Right atrium auricular region (tissue), 2 donors: Measurements from ENCODE around the gene USP20. TPM values are rescaled to one million over a fixed set of nuclear protein-coding genes. Genes with fewer than 3 reads are reported as not detected.

Experiments
- DNase-seq: peaks from one replicate; pipeline ENCODE4 v3.0.0-alpha.2; 2019; ENCODE audit warnings: low spot score
- H3K27ac ChIP-seq, 2 donors: fragments of 200-600 bp; sonication (generic); 1 replicate in 1 of 2; 2 replicates in 1 of 2; pipeline ENCODE4 v1.5.1; 2016 to 2019
- H3K27me3 ChIP-seq, 2 donors: fragments of 200-600 bp; sonication (generic); one replicate each; pipeline versions ENCODE4 v1.5.1 to v1.6.0; 2017 to 2019
- H3K36me3 ChIP-seq: fragments of 200-600 bp; sonication (generic); one replicate; pipeline ENCODE4 v1.5.1; 2016
- H3K4me1 ChIP-seq, 2 donors: fragments of 200-600 bp; sonication (generic); one replicate each; pipeline versions ENCODE4 v1.5.1 to v1.6.0; 2017 to 2019
- H3K4me3 ChIP-seq, 2 donors: fragments of 200-600 bp; sonication (generic); 1 replicate in 1 of 2; 2 replicates in 1 of 2; pipeline ENCODE4 v1.5.1; 2017 to 2019; ENCODE audit warnings: mild to moderate bottlenecking in 1 of 2, moderate library complexity in 1 of 2
- H3K9me3 ChIP-seq, 2 donors: fragments of 200-600 bp; sonication (generic); one replicate each; pipeline ENCODE4 v1.5.1; 2019
- CTCF ChIP-seq, 2 donors: fragments of 200-600 bp; sonication (generic); IDR thresholded peaks; one replicate each; pipeline ENCODE4 v1.5.1; 2019; ENCODE audit warnings: antibody characterized with exemption in 2 of 2
- total RNA-seq, 2 donors: library from RNA; depleted of rRNA; stranded (reverse); fragments of >200 nt; gene quantifications; one replicate each; pipeline ENCODE4 v1.1.0, GENCODE V29; 2016

Gene USP20
- total RNA-seq, 2 donors from 2014 or later = 12.9 to 14.5 TPM

- no peak for TF ChIP-seq CTCF (IDR thresholded peaks at IDR 0.05)
- DNase-seq = no peak
- Histone ChIP-seq H3K27me3 (no peaks in the 10 kb centered on the region), H3K4me3 (no peak overlapping the region), H3K36me3 (peaks cover 39% of the 10 kb centered on the region), H3K4me1 (no peaks in the 10 kb centered on the region), H3K9me3 (no peaks in the 10 kb centered on the region), H3K27ac (no peak overlapping the region)
These were observed 16.6 kb downstream of the USP20 start for GRCh38 chr9:129851821-129852220.

- no peak for TF ChIP-seq CTCF (IDR thresholded peaks at IDR 0.05)
- DNase-seq = no peak
- H3K36me3 ChIP-seq = peaks cover 42% of the 10 kb centered on the region
- no peaks in the 10 kb centered on the region for H3K9me3 ChIP-seq
- H3K4me1 ChIP-seq = no peaks in the 10 kb centered on the region
- H3K4me3 ChIP-seq = no peak overlapping the region
- no peak overlapping the region for H3K27ac ChIP-seq
- no peaks in the 10 kb centered on the region for H3K27me3 ChIP-seq
These were observed 17.3 kb downstream of the USP20 start for GRCh38 chr9:129852579-129852978.

GRCh38 chr9:129853614-129854013 lies 18.4 kb downstream of the USP20 start:
- Histone ChIP-seq H3K27ac (no peak overlapping the region), H3K4me1 (no peaks in the 10 kb centered on the region), H3K4me3 (no peak overlapping the region), H3K36me3 (peaks cover 52% of the 10 kb centered on the region), H3K9me3 (no peaks in the 10 kb centered on the region), H3K27me3 (no peaks in the 10 kb centered on the region)
- DNase-seq = no peak
- TF ChIP-seq CTCF (IDR thresholded peaks at IDR 0.05) = no peak

- no peak for TF ChIP-seq CTCF (IDR thresholded peaks at IDR 0.05)
- no peak for DNase-seq
- Histone ChIP-seq H3K9me3 (no peaks in the 10 kb centered on the region), H3K4me1 (no peaks in the 10 kb centered on the region), H3K4me3 (no peak overlapping the region), H3K27me3 (no peaks in the 10 kb centered on the region), H3K36me3 (peaks cover 56% of the 10 kb centered on the region), H3K27ac (no peak overlapping the region)
These were observed 19.4 kb downstream of the USP20 start for GRCh38 chr9:129854588-129855110.

DNA sequence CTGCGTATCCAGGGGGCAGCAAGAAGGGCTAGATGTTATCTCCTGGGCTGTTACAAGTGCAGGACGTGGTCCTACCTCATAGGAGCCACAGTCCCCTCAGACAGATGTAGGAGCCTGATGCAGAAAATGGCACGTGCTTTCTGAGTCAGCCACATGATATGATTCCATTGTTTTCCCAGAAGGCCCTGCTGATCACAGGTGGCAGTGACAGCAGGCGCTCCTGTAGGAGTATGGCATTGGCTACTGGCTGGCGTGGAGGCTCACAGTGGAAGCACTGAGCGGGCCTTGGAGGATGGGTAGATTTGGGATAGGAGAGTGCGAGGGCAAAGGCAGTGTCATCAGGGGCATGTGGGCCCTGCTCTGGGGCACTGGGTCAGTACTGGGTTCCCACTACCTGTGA lies 21.9 kb downstream of the USP20 start:
- no peak overlapping the region for H3K27ac ChIP-seq
- peaks cover 63% of the 10 kb centered on the region for H3K36me3 ChIP-seq

More for the DNA sequence above, 21.9 kb downstream of the USP20 start:
- H3K27me3 ChIP-seq = no peaks in the 10 kb centered on the region
- no peak for TF ChIP-seq CTCF (IDR thresholded peaks at IDR 0.05)
- no peak overlapping the region for H3K4me3 ChIP-seq
- no peaks in the 10 kb centered on the region for H3K9me3 ChIP-seq
- no peaks in the 10 kb centered on the region for H3K4me1 ChIP-seq
- DNase-seq = no peak
